ENCODE results near the gene ZFC3H1. TPM values are rescaled to one million over a fixed set of nuclear protein-coding genes. Genes with fewer than 3 reads are reported as not detected.
"Not testable (repeated sequence)": the region's sequence is repeated elsewhere in the genome, so short reads cannot be mapped to it uniquely, and the experiment has no call there.

ZFC3H1 gene
- total RNA-seq, 1 experiment from 2014 or later: 11.8 TPM

DNA sequence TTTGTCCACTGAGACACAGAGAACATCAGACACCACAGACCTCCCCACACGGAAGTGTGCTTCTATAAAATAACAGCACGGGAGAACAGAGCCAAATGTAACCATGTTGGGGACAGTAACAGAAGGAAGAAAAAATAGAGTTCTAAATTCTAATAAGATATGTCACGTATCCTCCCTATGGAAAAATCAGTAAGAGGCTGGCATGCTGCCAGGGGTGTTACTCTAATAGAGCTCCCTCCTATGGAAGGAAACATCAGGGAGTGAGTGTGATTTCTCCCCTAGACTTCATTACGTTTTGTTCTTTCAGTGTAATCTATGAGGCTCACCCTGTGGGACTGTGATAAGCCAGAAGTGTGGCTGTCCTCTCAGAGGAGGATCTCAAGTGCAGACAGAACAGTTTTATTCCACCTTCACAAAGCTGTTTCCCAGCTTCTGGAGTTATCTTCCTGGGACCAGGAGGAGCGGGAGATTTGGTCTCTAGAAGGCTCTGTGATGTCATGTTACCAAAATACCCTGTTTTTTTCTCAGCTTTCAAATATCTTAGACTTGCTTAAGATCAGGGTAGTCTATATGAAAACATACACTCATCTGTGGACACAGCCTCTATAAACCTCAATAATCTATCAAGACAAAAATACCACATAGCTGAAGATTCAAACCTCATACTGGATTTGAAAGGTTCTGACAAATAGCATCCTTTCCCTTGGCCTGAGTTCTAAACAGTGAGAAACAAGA lies 69.3 kb downstream of the ZFC3H1 start:
- in situ Hi-C loops (cut with HindIII; ENCODE audit: low sequenced_read_pairs): no loop called here
- DNase-seq (ENCODE audit: low spot score): no peak

DNA sequence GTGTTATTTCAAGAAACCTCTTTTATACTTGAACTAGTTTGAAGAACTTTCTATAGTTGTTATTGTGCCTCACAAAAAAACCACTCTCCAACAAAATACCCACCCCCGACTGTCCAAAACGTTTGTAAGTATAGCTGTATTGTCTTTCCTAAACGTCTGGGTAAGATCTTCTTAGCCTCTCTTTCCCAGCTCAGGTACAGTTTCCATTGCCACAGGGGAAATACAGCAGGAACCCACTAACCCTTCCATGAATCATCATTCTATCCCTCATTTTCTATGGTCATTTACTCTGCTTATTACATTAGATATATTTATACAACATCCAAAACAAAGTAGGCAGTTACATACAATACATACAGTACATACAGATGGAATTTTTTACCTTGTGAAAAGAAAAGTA lies 70.8 kb downstream of the ZFC3H1 start:
- DNase-seq (ENCODE audit: low spot score): no peak
- in situ Hi-C loops (cut with HindIII; ENCODE audit: low sequenced_read_pairs): no loop called here

DNA sequence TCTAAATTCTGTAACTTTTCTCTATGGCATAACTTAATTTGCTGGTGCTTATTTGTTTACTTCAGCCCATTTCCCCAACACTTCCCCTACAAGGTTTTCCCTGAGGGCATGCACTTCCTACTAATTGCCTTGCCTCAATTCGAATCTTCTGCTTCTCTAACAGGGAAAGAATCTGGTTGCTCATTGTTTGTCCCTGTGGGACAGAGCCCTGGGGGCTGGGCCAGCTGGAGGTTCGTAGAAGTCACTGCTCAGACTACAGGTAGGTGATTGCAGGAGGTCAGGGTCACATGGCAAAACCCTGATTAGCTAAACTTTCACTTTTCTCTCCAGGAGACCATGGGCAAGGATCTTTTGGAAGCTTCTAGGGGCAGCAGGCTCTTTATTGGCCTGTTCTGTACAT lies 72.0 kb downstream of the ZFC3H1 start:
- no peak for DNase-seq (ENCODE audit: low spot score)
- in situ Hi-C loops (cut with HindIII; ENCODE audit: low sequenced_read_pairs): no loop called here

DNA sequence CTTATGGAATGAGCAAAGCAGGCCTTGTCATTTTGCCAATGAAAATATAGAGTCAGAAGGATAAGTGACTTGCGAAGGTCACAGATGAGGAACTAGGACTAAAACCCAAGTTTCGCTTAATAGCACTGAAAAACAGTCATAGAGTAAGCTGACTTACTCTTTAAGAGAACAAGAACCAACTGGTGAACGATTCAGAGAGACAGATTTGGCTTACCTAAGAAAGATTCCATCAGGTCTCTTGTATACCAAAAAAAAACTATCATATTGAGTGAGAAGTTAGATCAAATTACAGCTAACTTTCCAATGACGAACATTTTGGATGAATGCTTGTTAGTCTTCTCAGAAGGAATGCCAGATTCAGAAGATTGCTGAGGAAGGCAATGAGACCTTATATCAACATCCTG lies 74.2 kb downstream of the ZFC3H1 start:
- in situ Hi-C loops (cut with HindIII; ENCODE audit: low sequenced_read_pairs): no loop called here
- no peak for DNase-seq (ENCODE audit: low spot score)

GRCh38 chr12:71587012-71587411 lies 76.6 kb downstream of the ZFC3H1 start:
- no peak for DNase-seq (ENCODE audit: low spot score)

GRCh38 chr12:71585218-71585617 lies 78.4 kb downstream of the ZFC3H1 start:
- in situ Hi-C loops (cut with HindIII; ENCODE audit: low sequenced_read_pairs): no loop called here
- DNase-seq (ENCODE audit: low spot score): no peak

More at GRCh38 chr12:71587012-71587411, 76.6 kb downstream of the ZFC3H1 start:
- in situ Hi-C loops (cut with HindIII; ENCODE audit: low sequenced_read_pairs): no loop called here

DNA sequence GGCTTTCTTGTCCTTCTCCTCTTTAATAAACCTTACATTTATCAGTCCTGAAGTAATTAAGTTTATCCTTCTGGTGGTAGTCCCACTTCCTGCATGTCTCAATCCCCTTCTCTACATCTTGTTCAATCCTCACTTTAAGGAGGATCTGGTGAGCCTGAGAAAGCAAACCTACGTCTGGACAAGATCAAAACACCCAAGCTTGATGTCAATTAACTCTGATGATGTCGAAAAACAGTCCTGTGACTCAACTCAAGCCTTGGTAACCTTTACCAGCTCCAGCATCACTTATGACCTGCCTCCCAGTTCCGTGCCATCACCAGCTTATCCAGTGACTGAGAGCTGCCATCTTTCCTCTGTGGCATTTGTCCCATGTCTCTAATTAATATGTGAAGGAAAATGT lies 79.3 kb downstream of the ZFC3H1 start:
- in situ Hi-C loops (cut with HindIII; ENCODE audit: low sequenced_read_pairs): no loop called here

GRCh38 chr12:71582925-71583324 lies 80.7 kb downstream of the ZFC3H1 start:
- in situ Hi-C loops (cut with HindIII; ENCODE audit: low sequenced_read_pairs): no loop called here
- DNase-seq (ENCODE audit: low spot score): no peak

More for the DNA sequence above, 79.3 kb downstream of the ZFC3H1 start:
- DNase-seq (ENCODE audit: low spot score): no peak

- in situ Hi-C loops (cut with HindIII; ENCODE audit: low sequenced_read_pairs): no loop called here
- DNase-seq (ENCODE audit: low spot score): no peak
Observed at GRCh38 chr12:71581206-71581605, 82.4 kb downstream of the ZFC3H1 start.

DNA sequence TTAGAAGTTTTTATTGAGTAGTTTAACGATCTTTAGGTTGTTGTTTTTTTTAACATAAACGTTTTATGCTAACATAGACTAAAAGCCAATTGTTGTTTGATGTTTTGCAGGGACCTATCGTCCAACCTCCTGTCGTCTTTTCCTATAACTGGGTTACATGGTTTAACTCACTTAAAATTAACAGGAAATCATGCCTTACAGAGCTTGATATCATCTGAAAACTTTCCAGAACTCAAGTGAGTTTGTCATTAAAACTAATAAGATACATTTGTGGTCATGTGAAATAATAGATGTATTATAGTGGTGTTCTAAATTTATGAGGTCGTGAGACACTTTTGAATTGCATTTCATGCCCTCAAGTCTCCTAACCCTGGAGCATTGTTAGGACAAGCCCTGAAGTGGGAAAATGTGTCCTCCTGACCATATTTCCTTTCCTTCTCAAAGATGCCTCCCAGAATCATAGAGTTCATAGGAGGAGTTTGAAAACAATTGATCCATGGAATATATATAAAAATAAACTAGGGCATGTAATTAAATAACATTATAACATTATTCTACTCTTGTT lies 84.9 kb downstream of the ZFC3H1 start:
- DNase-seq (ENCODE audit: low spot score): no peak
- in situ Hi-C loops (cut with HindIII; ENCODE audit: low sequenced_read_pairs): no loop called here

- in situ Hi-C loops (cut with HindIII; ENCODE audit: low sequenced_read_pairs): no loop called here
- DNase-seq (ENCODE audit: low spot score): peak; percentile 81
Observed at GRCh38 chr12:71576496-71576895, 87.2 kb downstream of the ZFC3H1 start.

DNA sequence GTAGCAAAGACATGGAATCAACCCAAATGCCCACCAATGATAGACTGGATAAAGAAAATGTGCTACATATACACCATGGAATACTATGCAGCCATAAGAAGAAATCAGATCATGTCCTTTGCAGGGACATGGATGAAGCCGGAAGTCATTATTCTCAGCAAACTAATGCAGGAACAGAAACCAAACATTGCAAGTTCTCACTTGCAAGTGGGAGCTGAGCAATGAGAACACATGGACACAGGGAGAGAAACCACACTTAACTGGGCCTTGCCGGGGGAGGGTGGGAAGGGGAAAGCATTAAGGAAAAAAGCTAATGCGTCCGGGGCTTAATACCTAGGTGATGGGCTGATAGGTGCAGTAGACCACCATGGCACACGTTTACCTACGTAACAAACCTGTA lies 93.8 kb downstream of the ZFC3H1 start:
- DNase-seq (ENCODE audit: low spot score); in situ Hi-C loops (cut with HindIII; ENCODE audit: low sequenced_read_pairs): not testable (repeated sequence)

DNA sequence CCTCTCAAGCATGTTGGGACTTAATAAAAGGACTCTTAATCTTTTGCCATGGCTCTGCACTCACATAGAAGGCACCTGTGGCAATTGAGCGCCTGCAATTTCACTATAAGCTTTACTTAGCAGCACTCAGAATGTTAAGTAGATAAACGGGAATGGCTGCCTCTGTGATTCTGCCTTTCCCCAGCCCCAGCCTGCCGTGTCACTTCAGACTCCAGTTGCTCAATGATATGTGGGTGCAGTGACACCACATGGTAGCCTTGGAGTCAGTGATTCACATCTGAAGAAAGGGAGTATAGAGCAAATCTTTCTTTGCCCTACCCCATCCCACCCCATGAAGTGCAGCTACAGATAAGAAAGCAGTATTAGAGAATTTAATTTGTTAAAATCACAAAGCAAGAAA lies 96.1 kb downstream of the ZFC3H1 start:
- in situ Hi-C loops (cut with HindIII; ENCODE audit: low sequenced_read_pairs): no loop called here
- no peak for DNase-seq (ENCODE audit: low spot score)

DNA sequence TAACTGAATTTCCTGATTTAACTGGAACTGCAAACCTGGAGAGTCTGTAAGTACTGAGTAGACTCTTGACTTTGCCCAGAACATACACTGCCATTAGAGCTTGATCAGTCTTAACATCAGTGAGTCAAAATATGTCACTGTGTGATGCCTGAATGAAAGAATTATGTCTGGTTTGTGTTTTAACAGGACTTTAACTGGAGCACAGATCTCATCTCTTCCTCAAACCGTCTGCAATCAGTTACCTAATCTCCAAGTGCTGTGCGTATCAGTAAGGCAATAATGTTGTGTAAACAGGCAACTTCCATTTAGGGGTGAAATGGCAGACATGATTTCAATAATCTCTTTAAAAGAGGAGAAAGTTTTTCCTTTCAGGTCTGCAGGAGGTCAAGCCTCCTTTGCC lies 97.0 kb downstream of the ZFC3H1 start:
- no peak for DNase-seq (ENCODE audit: low spot score)
- in situ Hi-C loops (cut with HindIII; ENCODE audit: low sequenced_read_pairs): no loop called here

DNA sequence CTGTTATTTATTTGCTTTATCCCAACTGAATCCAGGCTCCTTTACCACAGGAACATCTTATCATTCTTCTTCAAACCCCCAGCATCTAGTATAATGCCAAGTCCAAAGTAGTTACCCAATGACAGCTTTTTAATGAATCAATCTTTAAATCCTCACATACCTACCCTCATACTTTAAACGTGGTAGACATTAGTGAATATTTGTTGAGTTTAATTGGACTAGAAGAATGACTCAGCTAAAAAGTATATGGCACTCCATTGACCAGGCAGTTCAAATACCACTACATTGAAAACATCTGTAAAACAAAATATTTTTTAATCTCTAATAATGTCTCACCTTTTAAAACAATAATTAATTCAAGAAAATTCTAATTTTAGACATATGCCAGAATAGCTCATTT lies 98.1 kb downstream of the ZFC3H1 start:
- no peak for DNase-seq (ENCODE audit: low spot score)
- in situ Hi-C loops (cut with HindIII; ENCODE audit: low sequenced_read_pairs): no loop called here

- in situ Hi-C loops (cut with HindIII; ENCODE audit: low sequenced_read_pairs): no loop called here
- no peak for DNase-seq (ENCODE audit: low spot score)
Observed at GRCh38 chr12:71562676-71563595, 100.7 kb downstream of the ZFC3H1 start.

Measured in G401 (cell line).